GM23338 (cell line): Measurements from ENCODE around the gene NEURL1B.

ENCODE experiments used
- CREB1 ChIP-seq: fragments of 250-450 bp; sonication (Bioruptor Pico); IDR thresholded peaks from 2 replicates; pipeline ENCODE4 v1.5.0; 2020; ENCODE audit warnings: low read depth, mild to moderate bottlenecking, moderate library complexity
- CTCF ChIP-seq, 2 experiments: fragments of 200-600 bp in 1 of 2; sonication (generic) in 1 of 2; conservative IDR thresholded peaks; 2 replicates each; pipeline versions ENCODE4 v1.5.1 to v1.6.1; 2016 to 2017; ENCODE audit warnings: antibody characterized with exemption in 2 of 2, low read depth in 2 of 2, mild to moderate bottlenecking in 2 of 2, moderate library complexity in 1 of 2
- EZH2 ChIP-seq: fragments of 200-600 bp; sonication (generic); IDR thresholded peaks from one replicate; pipeline ENCODE4 v1.8.0; 2017; ENCODE audit warnings: antibody characterized with exemption, mild to moderate bottlenecking, low read depth; ENCODE audit not compliant: unreplicated experiment
- EZH2phosphoT487 ChIP-seq: fragments of 200-600 bp; sonication (generic); IDR thresholded peaks from one replicate; pipeline ENCODE4 v1.8.1; 2018; ENCODE audit warnings: antibody characterized with exemption; ENCODE audit not compliant: unreplicated experiment
- POLR2AphosphoS5 ChIP-seq: IDR thresholded peaks from 2 replicates; pipeline ENCODE4 v1.6.1; 2016; ENCODE audit warnings: antibody characterized with exemption, low read depth
- TF ChIP-seq, protein P1 (sequence below): IDR thresholded peaks from one replicate; pipeline ENCODE4 v1.6.1; 2018; ENCODE audit warnings: antibody characterized with exemption; ENCODE audit not compliant: unreplicated experiment

DNA sequence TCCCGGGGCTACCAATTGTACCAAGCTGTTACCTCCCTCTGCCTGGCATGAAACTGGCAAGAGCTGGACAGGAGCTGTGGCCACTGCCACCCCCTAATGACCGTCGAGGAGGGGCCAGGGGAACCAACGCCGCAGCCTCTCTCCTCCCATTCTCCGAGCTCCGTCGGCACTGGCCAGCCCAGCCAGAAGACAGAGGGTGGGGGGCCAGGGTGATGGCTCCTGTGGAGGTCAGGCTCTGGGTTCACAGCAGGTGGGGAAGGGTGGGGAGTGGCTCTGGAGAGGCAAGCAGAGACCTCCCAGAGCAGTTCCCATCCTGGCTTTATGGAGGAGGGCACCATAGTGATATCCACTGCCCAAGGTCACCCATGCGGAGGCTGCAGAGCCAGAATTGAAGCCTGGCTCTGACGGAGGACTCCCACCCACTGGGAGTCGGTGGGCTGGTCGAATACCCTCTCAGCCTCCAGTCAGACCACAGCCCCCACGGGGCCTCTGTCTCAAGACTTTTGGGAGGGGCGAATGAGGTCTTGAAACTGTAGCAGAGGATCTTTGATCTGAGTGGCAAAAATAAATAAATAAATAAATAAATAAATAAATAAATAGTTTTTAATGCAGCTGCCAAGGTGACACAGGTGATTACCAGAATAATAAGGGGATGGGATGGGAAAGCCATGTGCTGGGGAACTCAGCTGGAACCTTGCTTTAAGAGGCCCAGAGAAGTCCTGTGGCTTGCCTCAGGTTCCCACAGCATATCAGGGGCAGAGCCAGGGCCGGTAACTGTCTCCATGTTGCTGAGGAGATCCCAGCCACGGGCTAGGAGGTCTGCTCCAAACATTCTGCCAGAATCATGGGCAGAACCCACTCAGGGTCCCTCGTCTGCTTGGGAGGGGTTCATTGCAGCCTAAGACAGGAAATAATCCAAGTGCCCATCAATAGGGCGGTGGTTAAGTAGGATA, 42.5 kb upstream of the NEURL1B start:
- TF ChIP-seq CREB1 (no peak), CTCF (conservative IDR thresholded peaks at IDR 0.05; ENCODE audit: low read depth in 2 of 2) (no peak), EZH2 (no peak), POLR2AphosphoS5 (no peak), EZH2phosphoT487 (no peak)
- TF ChIP-seq, protein P1, sequence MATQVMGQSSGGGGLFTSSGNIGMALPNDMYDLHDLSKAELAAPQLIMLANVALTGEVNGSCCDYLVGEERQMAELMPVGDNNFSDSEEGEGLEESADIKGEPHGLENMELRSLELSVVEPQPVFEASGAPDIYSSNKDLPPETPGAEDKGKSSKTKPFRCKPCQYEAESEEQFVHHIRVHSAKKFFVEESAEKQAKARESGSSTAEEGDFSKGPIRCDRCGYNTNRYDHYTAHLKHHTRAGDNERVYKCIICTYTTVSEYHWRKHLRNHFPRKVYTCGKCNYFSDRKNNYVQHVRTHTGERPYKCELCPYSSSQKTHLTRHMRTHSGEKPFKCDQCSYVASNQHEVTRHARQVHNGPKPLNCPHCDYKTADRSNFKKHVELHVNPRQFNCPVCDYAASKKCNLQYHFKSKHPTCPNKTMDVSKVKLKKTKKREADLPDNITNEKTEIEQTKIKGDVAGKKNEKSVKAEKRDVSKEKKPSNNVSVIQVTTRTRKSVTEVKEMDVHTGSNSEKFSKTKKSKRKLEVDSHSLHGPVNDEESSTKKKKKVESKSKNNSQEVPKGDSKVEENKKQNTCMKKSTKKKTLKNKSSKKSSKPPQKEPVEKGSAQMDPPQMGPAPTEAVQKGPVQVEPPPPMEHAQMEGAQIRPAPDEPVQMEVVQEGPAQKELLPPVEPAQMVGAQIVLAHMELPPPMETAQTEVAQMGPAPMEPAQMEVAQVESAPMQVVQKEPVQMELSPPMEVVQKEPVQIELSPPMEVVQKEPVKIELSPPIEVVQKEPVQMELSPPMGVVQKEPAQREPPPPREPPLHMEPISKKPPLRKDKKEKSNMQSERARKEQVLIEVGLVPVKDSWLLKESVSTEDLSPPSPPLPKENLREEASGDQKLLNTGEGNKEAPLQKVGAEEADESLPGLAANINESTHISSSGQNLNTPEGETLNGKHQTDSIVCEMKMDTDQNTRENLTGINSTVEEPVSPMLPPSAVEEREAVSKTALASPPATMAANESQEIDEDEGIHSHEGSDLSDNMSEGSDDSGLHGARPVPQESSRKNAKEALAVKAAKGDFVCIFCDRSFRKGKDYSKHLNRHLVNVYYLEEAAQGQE: no peak
